ENCODE measurements around the gene ARHGAP22. TPM values are rescaled to one million over a fixed set of nuclear protein-coding genes. Genes with fewer than 3 reads are reported as not detected.
A peak's percentile ranks its signal among the peaks of the same experiment; 100 is the strongest.

ARHGAP22 gene
- total RNA-seq (8.5 TPM), polyA plus RNA-seq (5.5 TPM)
- long read RNA-seq, donor 1, result 0 reads
- long read RNA-seq, donor 2, result 0 reads
- long read RNA-seq, donor 3, result 0 reads
- long read RNA-seq, donor 4, partial matches to known transcripts, result 0 of 2 reads
- long read RNA-seq, donor 4, other reads (novel, unspliced or antisense), result 0 of 2 reads
- long read RNA-seq, donor 5, partial matches to known transcripts, result 0 of 3 reads
- long read RNA-seq, donor 5, other reads (novel, unspliced or antisense), result 0 of 3 reads
- long read RNA-seq, donor 6, partial matches to known transcripts, result 0 of 1 reads
- long read RNA-seq, donor 6, other reads (novel, unspliced or antisense), result 0 of 1 reads
- long read RNA-seq, donor 7, partial matches to known transcripts, result 0 of 1 reads
- long read RNA-seq, donor 7, other reads (novel, unspliced or antisense), result 0 of 1 reads
- long read RNA-seq, donor 8, result 0 reads
- long read RNA-seq, donor 9, result 0 reads
- long read RNA-seq, donor 10, result 0 reads

- H3K4me3 ChIP-seq (ENCODE audit: low read length in 2 of 2), result peak within 1 kb of the TSS in 1 of 2 donors; percentile 8
- H3K27ac ChIP-seq (ENCODE audit: low read depth in 1 of 2, low read length in 1 of 2), result no peak within 1 kb of the TSS
- DNase-seq (ENCODE audit: low read depth in 6 of 9, low spot score in 9 of 9), result no peak
- H3K27me3 ChIP-seq (ENCODE audit: control insufficient read depth in 2 of 2, insufficient read depth in 1 of 2, low read length in 1 of 2), result peaks cover 15 to 46% of the 10 kb centered on the region in 2 donors
- no peaks in the 10 kb centered on the region for H3K9me3 ChIP-seq (ENCODE audit: control insufficient read depth in 2 of 2, insufficient read depth in 1 of 2, low read length in 1 of 2)
- H3K36me3 ChIP-seq (ENCODE audit: control insufficient read depth in 2 of 2, insufficient read depth in 2 of 2, low read length in 1 of 2), result no peaks in the 10 kb centered on the region
- WGBS, result 5% methylated on average over 30 of the region's 30 CpGs
- H3K4me1 ChIP-seq (ENCODE audit: control insufficient read depth in 2 of 2, insufficient read depth in 2 of 2, low read length in 2 of 2), result peaks cover 0 to 9% of the 10 kb centered on the region in 2 donors
Measured at GRCh38 chr10:48604991-48605508, at the start of gene ARHGAP22. Gene ARHGAP22 (minus strand): TSS chr10:48605073. CDS start chr10:48604796, 277 bp downstream.

- no peak for DNase-seq (ENCODE audit: low read depth in 6 of 9, low spot score in 9 of 9)
- H3K4me3 ChIP-seq (ENCODE audit: low read length in 2 of 2), result no peak overlapping the region
- no peaks in the 10 kb centered on the region for H3K9me3 ChIP-seq (ENCODE audit: control insufficient read depth in 2 of 2, insufficient read depth in 1 of 2, low read length in 1 of 2)
- no peaks in the 10 kb centered on the region for H3K36me3 ChIP-seq (ENCODE audit: control insufficient read depth in 2 of 2, insufficient read depth in 2 of 2, low read length in 1 of 2)
- peaks cover 0 to 36% of the 10 kb centered on the region in 2 donors for H3K27me3 ChIP-seq (ENCODE audit: control insufficient read depth in 2 of 2, insufficient read depth in 1 of 2, low read length in 1 of 2)
- no peak overlapping the region for H3K27ac ChIP-seq (ENCODE audit: low read depth in 1 of 2, low read length in 1 of 2)
- H3K4me1 ChIP-seq (ENCODE audit: control insufficient read depth in 2 of 2, insufficient read depth in 2 of 2, low read length in 2 of 2), result peaks cover 0 to 14% of the 10 kb centered on the region in 2 donors
- 97% methylated on average over 4 of the region's 4 CpGs for WGBS
Measured at GRCh38 chr10:48653944-48654698, 49.2 kb upstream of the ARHGAP22 start.

GRCh38 chr10:48653347-48653746 lies 48.5 kb upstream of the ARHGAP22 start:
- DNase-seq (ENCODE audit: low read depth in 6 of 9, low spot score in 9 of 9), result no peak
- no peaks in the 10 kb centered on the region for H3K36me3 ChIP-seq (ENCODE audit: control insufficient read depth in 2 of 2, insufficient read depth in 2 of 2, low read length in 1 of 2)
- H3K4me1 ChIP-seq (ENCODE audit: control insufficient read depth in 2 of 2, insufficient read depth in 2 of 2, low read length in 2 of 2), result peaks cover 0 to 14% of the 10 kb centered on the region in 2 donors
- no peak overlapping the region for H3K27ac ChIP-seq (ENCODE audit: low read depth in 1 of 2, low read length in 1 of 2)
- H3K9me3 ChIP-seq (ENCODE audit: control insufficient read depth in 2 of 2, insufficient read depth in 1 of 2, low read length in 1 of 2), result no peaks in the 10 kb centered on the region
- H3K4me3 ChIP-seq (ENCODE audit: low read length in 2 of 2), result no peak overlapping the region
- peaks cover 0 to 36% of the 10 kb centered on the region in 2 donors for H3K27me3 ChIP-seq (ENCODE audit: control insufficient read depth in 2 of 2, insufficient read depth in 1 of 2, low read length in 1 of 2)
- 97% methylated on average over 5 of the region's 5 CpGs for WGBS

- 94% methylated on average over 4 of the region's 4 CpGs for WGBS
- peaks cover 0 to 14% of the 10 kb centered on the region in 2 donors for H3K4me1 ChIP-seq (ENCODE audit: control insufficient read depth in 2 of 2, insufficient read depth in 2 of 2, low read length in 2 of 2)
- H3K27me3 ChIP-seq (ENCODE audit: control insufficient read depth in 2 of 2, insufficient read depth in 1 of 2, low read length in 1 of 2), result peaks cover 0 to 35% of the 10 kb centered on the region in 2 donors
- no peaks in the 10 kb centered on the region for H3K9me3 ChIP-seq (ENCODE audit: control insufficient read depth in 2 of 2, insufficient read depth in 1 of 2, low read length in 1 of 2)
- no peak overlapping the region for H3K27ac ChIP-seq (ENCODE audit: low read depth in 1 of 2, low read length in 1 of 2)
- H3K4me3 ChIP-seq (ENCODE audit: low read length in 2 of 2), result no peak overlapping the region
- no peak for DNase-seq (ENCODE audit: low read depth in 6 of 9, low spot score in 9 of 9)
- H3K36me3 ChIP-seq (ENCODE audit: control insufficient read depth in 2 of 2, insufficient read depth in 2 of 2, low read length in 1 of 2), result no peaks in the 10 kb centered on the region
Measured at GRCh38 chr10:48652344-48652743, 47.5 kb upstream of the ARHGAP22 start.

GRCh38 chr10:48651839-48652238 lies 47.0 kb upstream of the ARHGAP22 start:
- Histone ChIP-seq H3K36me3 (ENCODE audit: control insufficient read depth in 2 of 2, insufficient read depth in 2 of 2, low read length in 1 of 2) (no peaks in the 10 kb centered on the region), H3K4me1 (ENCODE audit: control insufficient read depth in 2 of 2, insufficient read depth in 2 of 2, low read length in 2 of 2) (peaks cover 0 to 14% of the 10 kb centered on the region in 2 donors), H3K4me3 (ENCODE audit: low read length in 2 of 2) (no peak overlapping the region), H3K27me3 (ENCODE audit: control insufficient read depth in 2 of 2, insufficient read depth in 1 of 2, low read length in 1 of 2) (peaks cover 0 to 30% of the 10 kb centered on the region in 2 donors), H3K27ac (ENCODE audit: low read depth in 1 of 2, low read length in 1 of 2) (no peak overlapping the region), H3K9me3 (ENCODE audit: control insufficient read depth in 2 of 2, insufficient read depth in 1 of 2, low read length in 1 of 2) (no peaks in the 10 kb centered on the region)
- WGBS, result 57% methylated on average over 4 of the region's 4 CpGs
- no peak for DNase-seq (ENCODE audit: low read depth in 6 of 9, low spot score in 9 of 9)

GRCh38 chr10:48651293-48651692 lies 46.4 kb upstream of the ARHGAP22 start:
- Histone ChIP-seq H3K36me3 (ENCODE audit: control insufficient read depth in 2 of 2, insufficient read depth in 2 of 2, low read length in 1 of 2) (no peaks in the 10 kb centered on the region), H3K27me3 (ENCODE audit: control insufficient read depth in 2 of 2, insufficient read depth in 1 of 2, low read length in 1 of 2) (peaks cover 0 to 25% of the 10 kb centered on the region in 2 donors), H3K4me3 (ENCODE audit: low read length in 2 of 2) (no peak overlapping the region), H3K9me3 (ENCODE audit: control insufficient read depth in 2 of 2, insufficient read depth in 1 of 2, low read length in 1 of 2) (no peaks in the 10 kb centered on the region), H3K4me1 (ENCODE audit: control insufficient read depth in 2 of 2, insufficient read depth in 2 of 2, low read length in 2 of 2) (peaks cover 0 to 9% of the 10 kb centered on the region in 2 donors), H3K27ac (ENCODE audit: low read depth in 1 of 2, low read length in 1 of 2) (no peak overlapping the region)
- no peak for DNase-seq (ENCODE audit: low read depth in 6 of 9, low spot score in 9 of 9)
- WGBS, result 95% methylated on average over 2 of the region's 2 CpGs

- peaks cover 0 to 14% of the 10 kb centered on the region in 2 donors for H3K27me3 ChIP-seq (ENCODE audit: control insufficient read depth in 2 of 2, insufficient read depth in 1 of 2, low read length in 1 of 2)
- no peaks in the 10 kb centered on the region for H3K36me3 ChIP-seq (ENCODE audit: control insufficient read depth in 2 of 2, insufficient read depth in 2 of 2, low read length in 1 of 2)
- no peak overlapping the region for H3K4me3 ChIP-seq (ENCODE audit: low read length in 2 of 2)
- H3K27ac ChIP-seq (ENCODE audit: low read depth in 1 of 2, low read length in 1 of 2), result no peak overlapping the region
- 95% methylated on average over 7 of the region's 7 CpGs for WGBS
- DNase-seq (ENCODE audit: low read depth in 6 of 9, low spot score in 9 of 9), result no peak
- peaks cover 0 to 3% of the 10 kb centered on the region in 2 donors for H3K4me1 ChIP-seq (ENCODE audit: control insufficient read depth in 2 of 2, insufficient read depth in 2 of 2, low read length in 2 of 2)
- H3K9me3 ChIP-seq (ENCODE audit: control insufficient read depth in 2 of 2, insufficient read depth in 1 of 2, low read length in 1 of 2), result no peaks in the 10 kb centered on the region
Measured at GRCh38 chr10:48649349-48649944, 44.6 kb upstream of the ARHGAP22 start.

- 96% methylated on average over 12 of the region's 12 CpGs for WGBS
- Histone ChIP-seq H3K36me3 (ENCODE audit: control insufficient read depth in 2 of 2, insufficient read depth in 2 of 2, low read length in 1 of 2) (no peaks in the 10 kb centered on the region), H3K9me3 (ENCODE audit: control insufficient read depth in 2 of 2, insufficient read depth in 1 of 2, low read length in 1 of 2) (no peaks in the 10 kb centered on the region), H3K4me3 (ENCODE audit: low read length in 2 of 2) (no peak overlapping the region), H3K27me3 (ENCODE audit: control insufficient read depth in 2 of 2, insufficient read depth in 1 of 2, low read length in 1 of 2) (peaks cover 0 to 7% of the 10 kb centered on the region in 2 donors), H3K4me1 (ENCODE audit: control insufficient read depth in 2 of 2, insufficient read depth in 2 of 2, low read length in 2 of 2) (peaks cover 0 to 3% of the 10 kb centered on the region in 2 donors), H3K27ac (ENCODE audit: low read depth in 1 of 2, low read length in 1 of 2) (no peak overlapping the region)
- no peak for DNase-seq (ENCODE audit: low read depth in 6 of 9, low spot score in 9 of 9)
Measured at GRCh38 chr10:48648172-48648942, 43.5 kb upstream of the ARHGAP22 start.
